PC-3 (cell line): ENCODE results near the gene ACTR1A.

Experiments used
- CTCF ChIP-seq: fragments of 300-600 bp; sonication (generic); conservative IDR thresholded peaks from 2 replicates; pipeline ENCODE4 v1.5.1; 2017; ENCODE audit warnings: antibody characterized with exemption, low read depth, mild to moderate bottlenecking, low read length
- EZH2 ChIP-seq: fragments of 300-600 bp; sonication (generic); IDR thresholded peaks from one replicate; pipeline ENCODE4 v1.6.1; 2017; ENCODE audit warnings: antibody characterized with exemption, mild to moderate bottlenecking, low read length; ENCODE audit not compliant: unreplicated experiment
- EZH2phosphoT487 ChIP-seq: fragments of 300-600 bp; sonication (generic); IDR thresholded peaks from 2 replicates; pipeline ENCODE4 v1.6.1; 2018; ENCODE audit warnings: mild to moderate bottlenecking, antibody characterized with exemption, low read length, borderline replicate concordance

DNA sequence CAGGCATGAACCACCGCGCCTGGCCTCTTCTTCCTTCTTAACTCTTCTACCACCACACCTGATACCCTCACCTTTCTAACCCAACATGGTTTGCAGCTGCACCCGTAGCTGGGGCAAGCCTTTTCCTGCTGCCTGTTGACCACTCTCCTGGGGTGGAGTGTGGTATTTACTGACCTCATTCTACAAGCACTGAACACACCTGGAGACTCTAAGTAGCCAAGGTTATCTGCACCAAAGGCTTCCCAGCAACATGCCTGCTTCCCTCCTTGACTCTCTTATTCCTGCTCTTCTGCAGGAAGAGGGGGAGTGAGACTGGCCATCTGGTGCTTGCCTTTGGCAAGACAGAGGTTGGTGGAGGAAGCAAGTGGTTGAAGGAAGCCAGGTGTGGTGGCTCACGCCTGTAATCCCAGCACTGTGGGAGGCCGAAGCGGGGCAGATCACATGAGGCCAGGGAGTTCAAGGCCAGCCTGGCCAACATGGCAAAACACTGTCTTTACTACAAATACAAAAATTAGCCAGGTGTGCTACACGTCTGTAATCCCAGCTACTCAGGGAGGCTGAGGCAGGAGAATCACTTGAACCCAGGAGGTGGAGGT, 10.1 kb downstream of the ACTR1A start:
- no peak for TF ChIP-seq CTCF
- TF ChIP-seq EZH2 = no peak
- TF ChIP-seq EZH2phosphoT487 = no peak
